HG03175 (cell line): ENCODE measurements around the gene TNFAIP8.

ENCODE experiments used
- ATAC-seq: cut with Tn5 transposase; IDR thresholded peaks from one replicate; pipeline ENCODE4 v1.9.1; 2021; ENCODE audit warnings: mild to moderate bottlenecking, moderate library complexity; ENCODE audit not compliant: unreplicated experiment

Gene TNFAIP8

GRCh38 chr5:119328753-119329602, 26.8 kb upstream of the TNFAIP8 start:
- no peak for ATAC-seq

- ATAC-seq = no peak
Measured at GRCh38 chr5:119329666-119330065, 26.2 kb upstream of the TNFAIP8 start.

DNA sequence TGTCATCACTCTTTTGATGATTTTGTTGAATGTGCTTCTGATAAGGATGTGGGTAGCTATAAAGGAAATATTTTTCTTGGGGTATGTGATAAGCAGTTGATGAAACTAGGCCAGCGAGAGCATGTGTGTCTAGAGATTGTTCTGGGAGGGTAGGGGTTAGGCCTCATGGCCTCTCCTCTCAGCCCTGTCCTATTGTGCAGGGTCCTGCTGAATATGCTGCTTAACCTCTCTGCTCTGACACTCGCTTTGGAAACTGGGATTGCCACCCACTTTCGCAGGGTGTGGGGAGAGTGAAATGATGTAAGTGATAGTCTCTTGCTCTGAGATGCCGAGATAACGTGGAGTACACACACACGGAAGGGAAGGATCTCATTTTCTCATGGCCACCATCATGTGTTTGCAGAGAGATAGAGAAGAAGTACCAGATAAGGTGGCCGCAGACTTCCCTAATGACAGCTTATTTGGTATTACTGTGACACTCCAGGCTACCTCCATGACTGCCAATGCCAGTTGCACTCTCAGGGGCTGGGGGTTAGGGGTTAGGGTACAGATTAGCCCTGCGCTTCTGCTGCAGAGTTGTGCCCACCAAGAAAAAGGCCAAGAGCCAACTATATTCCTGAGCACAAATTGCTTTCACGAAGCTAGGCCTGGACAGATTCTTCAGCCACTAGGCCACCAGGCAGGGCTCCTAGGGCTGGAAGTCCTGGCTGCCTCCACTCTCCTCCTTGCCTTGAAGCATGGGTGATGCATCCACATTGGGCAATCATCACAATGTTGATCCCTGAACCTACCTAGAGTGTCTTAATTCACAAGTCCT, 25.2 kb upstream of the TNFAIP8 start:
- no peak for ATAC-seq

DNA sequence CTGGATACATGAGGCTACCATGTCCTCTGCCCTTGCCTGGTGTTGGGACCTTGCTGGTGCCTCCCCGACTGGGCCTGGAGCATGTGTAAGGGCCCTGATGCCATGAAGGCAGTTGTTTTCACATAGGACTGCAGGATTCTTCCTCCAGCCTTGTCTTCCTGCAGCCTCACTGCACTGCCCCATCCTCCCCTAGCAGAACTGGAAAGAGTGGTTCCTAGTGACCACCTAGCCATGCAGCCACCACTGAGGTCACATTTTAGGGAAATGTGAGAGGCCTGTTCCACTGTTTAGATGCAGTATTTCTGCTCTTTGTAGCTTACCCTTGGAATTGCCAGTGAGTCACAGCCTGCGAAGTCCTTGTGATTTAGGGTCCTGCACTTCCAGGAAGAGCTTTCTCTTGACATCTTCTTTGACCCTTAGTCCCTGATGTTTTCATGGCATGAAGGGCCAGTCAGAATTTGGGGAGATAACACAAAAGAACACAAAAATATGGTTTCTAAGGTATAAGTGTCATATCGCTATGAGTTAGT, 24.2 kb upstream of the TNFAIP8 start:
- no peak for ATAC-seq

- ATAC-seq = peak; percentile 19
Measured at GRCh38 chr5:119332208-119332607, 23.6 kb upstream of the TNFAIP8 start.

GRCh38 chr5:119332978-119333401, 22.8 kb upstream of the TNFAIP8 start:
- ATAC-seq = peak; percentile 28

DNA sequence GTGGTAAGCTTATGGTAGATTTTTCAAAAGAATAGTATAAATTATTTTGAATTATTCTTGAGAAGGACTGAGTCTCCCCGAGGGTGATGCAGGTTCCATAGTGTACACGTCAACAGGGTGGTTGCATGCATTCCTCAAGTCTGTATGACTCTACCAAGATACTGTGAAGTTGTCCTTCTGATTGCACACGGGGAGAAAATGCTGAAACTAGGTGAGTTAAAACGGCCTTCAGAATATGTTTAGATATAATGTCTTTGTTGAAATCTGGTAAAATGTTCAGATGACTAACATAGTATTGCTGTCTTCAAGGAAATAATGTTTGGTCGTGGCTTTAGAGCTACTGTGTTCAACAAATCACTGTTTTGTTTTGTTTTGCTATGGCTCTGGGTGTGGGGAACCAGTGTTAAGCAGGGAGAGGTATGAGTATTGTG, 22.4 kb upstream of the TNFAIP8 start:
- ATAC-seq = peak; percentile 31

DNA sequence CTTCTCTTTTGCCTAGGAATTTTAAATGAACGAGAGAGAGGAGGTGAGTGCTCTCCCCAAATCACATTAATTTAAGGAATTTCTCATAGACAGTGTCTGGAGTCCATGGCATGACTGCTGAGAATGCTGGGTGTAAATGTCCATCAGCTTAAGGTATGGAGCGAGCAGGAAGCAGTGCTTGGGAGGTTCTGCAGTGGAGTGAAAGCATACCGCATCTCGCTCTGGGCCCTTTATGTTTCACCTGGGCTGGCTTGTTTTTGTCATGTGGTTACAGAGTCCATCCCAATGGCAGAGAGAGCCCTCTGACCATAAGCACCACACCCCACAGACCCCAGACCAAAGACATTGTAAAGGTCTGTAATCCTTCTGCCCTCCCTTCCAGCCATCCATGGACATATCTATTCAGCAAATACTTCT, 20.6 kb upstream of the TNFAIP8 start:
- no peak for ATAC-seq

DNA sequence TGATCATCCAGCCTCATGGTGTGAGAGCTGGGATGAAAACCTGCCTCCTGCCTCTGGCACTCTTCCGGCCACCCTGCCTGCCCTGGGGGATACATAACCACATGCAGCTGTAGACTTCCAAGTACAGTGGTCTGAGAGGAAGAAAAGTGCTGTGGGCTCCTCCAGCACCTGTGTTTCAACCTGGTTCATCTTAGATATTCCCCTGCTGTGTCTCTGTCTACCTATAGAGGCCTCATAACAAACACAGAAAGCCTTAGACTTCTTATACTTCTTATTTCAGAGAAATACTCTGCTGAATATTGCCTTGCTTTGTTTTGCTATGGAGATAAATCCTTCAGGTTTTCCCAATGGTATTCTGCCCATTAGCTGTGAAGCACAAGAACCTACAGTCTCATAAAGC, 19.6 kb upstream of the TNFAIP8 start:
- no peak for ATAC-seq

GRCh38 chr5:119336845-119337580, 18.8 kb upstream of the TNFAIP8 start:
- ATAC-seq = no peak

DNA sequence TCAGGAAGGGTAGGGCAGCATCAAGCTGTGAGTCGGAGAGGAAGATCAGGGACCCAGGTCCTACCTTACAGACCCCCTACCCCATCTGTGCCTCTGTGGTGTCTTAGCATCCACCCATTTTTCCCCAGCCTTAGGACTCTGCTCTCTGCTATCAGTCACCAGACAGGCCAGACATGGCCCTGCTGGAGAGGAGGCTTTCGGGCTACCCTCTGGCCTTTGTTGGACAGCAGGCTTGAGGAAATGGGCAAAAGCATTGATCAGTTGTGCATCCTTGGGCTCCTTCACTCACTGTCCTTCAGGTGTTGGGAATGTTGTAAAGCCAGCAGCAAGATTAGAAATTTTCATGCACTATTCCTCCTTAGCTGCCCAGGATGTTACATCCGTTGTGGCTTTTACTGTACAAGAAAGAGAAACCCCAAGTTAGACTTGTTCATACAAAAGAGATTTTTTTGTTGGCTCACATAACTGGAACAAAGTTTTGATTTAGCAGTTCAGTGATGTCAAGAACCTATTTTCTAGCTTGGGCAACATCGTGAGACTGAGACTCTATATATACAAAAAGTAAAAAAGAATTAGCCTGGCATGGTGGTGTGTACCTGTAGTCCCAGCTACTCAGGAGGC, 17.4 kb upstream of the TNFAIP8 start:
- ATAC-seq = no peak

GRCh38 chr5:119339344-119339743, 16.5 kb upstream of the TNFAIP8 start:
- ATAC-seq = no peak

- ATAC-seq = no peak
Measured at GRCh38 chr5:119339965-119340364, 15.9 kb upstream of the TNFAIP8 start.

- ATAC-seq = peak; percentile 66
Measured at GRCh38 chr5:119340597-119341218, 15.1 kb upstream of the TNFAIP8 start.

- ATAC-seq = peak; percentile 62
Measured at GRCh38 chr5:119341452-119342349, 14.1 kb upstream of the TNFAIP8 start.

GRCh38 chr5:119342406-119342805, 13.4 kb upstream of the TNFAIP8 start:
- no peak for ATAC-seq

DNA sequence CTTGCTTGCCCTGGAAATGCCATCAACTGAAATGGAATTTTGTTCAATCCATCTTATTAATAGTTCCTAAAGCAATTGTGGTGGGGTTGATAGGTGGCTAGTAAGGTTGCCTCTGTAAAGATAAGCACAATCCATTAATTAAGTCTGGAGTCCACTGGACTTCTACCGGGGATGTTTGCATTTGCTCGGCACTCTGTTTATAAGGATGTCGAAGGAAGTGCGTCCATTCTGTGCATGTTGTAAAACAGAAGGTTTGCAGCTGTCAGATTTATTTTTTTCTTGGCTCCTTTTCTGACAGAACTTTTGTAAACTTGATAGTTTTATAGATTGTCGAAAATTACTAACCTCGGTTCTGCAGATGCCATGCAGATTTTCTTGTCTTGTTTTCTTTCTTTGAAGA, 12.8 kb upstream of the TNFAIP8 start:
- no peak for ATAC-seq

DNA sequence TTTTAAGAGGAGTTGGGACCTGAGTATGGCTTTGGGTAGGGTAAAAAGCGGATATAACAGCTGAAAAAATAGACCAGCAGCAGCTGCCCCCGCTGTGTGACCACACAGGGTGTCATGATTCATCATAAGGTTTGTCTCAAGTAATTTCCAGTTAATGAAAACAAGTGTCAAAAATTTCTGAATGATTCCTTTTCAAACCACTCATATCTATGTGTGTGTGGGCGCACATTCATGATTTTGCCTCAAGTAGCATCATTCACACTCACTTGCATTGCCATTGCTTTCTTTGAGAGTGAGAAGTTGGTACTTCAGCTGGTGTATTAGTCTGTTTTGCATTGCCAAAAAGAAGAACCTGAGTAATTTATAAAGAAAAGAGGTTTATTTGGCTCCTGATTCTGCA, 12.1 kb upstream of the TNFAIP8 start:
- peak; percentile 19 for ATAC-seq

GRCh38 chr5:119344231-119344630, 11.6 kb upstream of the TNFAIP8 start:
- ATAC-seq = no peak
